Stromal cell of bone marrow (primary cell): ENCODE data around the gene PFN3.
A peak's percentile ranks its signal among the peaks of the same experiment; 100 is the strongest.

ENCODE experiments used
- DNase-seq: peaks from one replicate; pipeline ENCODE4 v3.0.0-alpha.2; 2012; ENCODE audit warnings: low read depth

Gene PFN3

DNA sequence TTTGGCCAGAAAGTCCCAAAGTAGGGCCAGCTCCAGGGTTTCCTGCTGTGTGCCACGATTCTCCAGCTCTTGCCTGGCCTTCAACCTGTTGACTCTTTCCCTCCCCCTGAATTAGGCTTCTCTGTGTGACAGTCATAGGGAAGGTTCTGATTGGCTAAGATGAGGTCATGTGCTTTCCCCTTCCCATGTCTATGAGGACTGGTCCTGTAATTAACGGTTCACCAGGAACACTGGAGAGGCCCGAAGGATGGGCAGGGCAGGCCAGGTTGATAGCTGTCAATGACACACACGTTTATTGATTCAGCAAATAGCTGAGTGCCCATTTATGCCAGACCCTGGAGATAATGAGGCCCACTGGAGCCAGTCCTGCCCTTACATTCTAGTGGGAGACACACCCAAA, 37.2 kb upstream of the PFN3 start:
- no peak for DNase-seq

DNA sequence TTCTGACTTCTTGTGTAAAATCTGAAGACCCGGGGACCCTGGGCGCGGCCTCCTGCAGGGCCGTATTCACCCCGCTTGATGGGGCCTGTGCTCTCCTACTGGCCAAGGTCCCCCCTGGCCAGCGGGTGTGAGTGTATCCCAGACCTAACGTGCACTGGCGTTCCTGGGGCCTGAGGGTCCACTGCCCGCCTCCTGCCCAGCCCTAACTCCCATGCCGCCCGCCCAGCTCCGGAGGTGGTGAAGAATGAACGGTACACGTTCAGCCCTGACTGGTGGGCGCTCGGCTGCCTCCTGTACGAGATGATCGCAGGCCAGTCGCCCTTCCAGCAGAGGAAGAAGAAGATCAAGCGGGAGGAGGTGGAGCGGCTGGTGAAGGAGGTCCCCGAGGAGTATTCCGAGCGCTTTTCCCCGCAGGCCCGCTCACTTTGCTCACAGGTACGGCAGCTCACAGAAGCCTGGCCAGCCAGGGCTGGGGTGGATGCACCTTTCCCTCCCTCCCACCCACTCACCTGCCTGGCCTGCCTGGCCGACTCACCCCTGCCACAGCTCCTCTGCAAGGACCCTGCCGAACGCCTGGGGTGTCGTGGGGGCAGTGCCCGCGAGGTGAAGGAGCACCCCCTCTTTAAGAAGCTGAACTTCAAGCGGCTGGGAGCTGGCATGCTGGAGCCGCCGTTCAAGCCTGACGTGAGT, 35.5 kb upstream of the PFN3 start:
- DNase-seq: no peak

DNA sequence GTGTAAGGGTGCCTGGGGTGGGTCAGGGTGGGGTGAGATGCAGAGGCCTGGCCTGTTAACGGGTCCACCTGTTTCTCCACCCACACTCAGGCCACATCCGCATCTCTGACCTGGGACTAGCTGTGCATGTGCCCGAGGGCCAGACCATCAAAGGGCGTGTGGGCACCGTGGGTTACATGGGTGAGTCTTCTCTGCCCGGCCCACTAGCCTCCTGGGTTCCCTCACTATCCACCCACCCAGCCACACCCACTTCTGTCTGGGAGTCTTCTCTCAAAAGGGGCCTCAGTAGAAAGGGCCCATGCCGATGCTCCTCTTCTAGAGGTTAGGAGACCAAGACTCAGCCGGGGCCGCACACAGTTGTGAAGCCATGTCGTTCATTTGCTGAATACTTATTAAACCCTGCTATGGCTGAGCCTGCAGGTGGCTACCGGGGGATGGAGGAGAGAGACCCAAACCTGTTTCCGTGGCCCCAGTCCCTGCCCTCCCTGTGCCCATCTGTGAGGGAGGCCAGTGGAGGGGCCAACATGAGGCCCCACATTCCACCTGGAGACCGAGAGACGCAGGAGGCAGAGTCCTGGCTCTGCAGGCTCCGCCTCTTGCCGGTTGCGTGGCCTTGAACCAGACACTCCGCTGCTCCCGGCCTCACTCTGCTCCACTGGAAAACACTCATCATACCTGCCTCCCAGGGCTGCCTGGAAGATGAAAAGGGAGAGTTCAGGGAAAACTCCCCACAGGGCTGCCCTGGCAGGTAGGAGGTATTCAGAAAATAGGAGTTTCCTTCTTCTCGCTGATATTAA, 34.7 kb upstream of the PFN3 start:
- no peak for DNase-seq

DNA sequence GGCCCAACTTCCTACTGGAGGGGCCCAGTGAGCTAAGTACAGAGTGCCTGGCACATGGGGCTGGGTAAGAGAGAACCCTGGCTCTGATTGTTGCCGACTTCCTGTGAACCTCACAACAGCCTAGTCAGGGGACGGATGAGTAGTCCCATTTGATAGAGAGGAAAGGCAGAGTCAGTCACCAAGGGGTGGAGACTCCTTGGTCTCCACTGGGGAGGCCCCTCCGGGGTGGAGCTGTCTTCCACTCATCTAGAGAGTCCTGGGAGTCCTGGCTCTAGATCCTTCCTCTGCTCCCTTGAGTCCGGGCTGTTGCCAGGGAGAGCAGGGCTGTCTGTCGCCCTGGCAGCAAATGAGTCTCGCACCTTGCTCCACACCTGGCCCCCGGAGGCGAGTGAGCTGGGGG, 34.0 kb upstream of the PFN3 start:
- no peak for DNase-seq

DNA sequence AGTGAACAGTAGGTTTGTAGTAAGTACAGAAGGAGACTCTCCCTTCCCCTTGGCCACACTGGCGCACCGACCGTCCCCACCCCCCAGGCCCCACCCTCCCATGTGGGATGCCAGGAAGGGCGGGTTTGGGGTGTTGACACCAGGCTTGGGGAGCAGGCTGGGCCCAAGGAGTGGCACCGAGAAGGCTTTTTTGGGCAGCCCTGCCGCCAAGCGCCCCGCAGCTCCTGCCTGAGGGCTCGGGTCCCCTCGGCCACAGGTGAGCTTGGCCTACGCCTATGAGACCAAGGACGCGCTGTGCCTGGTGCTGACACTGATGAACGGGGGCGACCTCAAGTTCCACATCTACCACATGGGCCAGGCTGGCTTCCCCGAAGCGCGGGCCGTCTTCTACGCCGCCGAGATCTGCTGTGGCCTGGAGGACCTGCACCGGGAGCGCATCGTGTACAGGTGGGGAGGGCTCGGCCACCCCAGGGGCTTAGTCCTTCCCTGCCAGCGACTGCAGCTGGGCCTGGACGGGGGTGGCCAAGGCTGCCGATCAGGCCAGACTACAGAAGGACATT, 33.3 kb upstream of the PFN3 start:
- no peak for DNase-seq

DNA sequence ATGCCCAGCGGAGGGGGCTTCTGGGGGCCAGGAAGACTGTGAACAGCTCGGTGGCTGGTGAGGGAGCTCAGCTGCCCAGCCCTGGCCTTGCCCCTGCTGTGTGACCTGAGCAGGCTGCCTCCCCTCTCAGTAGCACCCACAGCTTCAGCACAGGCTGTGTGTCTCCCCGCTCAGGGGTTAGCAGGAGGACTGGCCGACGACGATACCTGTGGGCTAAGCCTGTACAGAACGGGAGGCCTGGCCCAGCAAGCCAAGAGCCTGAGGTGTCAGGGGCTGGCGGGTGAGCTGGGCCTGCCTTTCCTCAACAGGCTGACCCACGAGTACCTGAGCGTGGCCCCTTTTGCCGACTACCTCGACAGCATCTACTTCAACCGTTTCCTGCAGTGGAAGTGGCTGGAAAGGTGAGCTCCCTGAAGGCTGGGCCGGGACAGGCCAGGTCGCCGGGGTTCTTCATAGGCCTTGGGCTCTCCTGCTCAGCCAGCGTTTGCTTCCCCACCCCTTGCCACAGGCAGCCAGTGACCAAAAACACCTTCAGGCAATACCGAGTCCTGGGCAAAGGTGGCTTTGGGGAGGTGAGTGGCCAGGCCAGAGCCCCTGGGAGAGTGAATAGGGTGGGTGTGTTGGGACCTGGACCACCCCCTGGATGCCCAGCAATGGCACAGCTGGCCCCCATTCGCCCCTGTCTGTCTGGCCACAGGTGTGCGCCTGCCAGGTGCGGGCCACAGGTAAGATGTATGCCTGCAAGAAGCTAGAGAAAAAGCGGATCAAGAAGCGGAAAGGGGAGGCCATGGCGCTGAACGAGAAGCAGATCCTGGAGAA, 32.6 kb upstream of the PFN3 start:
- no peak for DNase-seq

DNA sequence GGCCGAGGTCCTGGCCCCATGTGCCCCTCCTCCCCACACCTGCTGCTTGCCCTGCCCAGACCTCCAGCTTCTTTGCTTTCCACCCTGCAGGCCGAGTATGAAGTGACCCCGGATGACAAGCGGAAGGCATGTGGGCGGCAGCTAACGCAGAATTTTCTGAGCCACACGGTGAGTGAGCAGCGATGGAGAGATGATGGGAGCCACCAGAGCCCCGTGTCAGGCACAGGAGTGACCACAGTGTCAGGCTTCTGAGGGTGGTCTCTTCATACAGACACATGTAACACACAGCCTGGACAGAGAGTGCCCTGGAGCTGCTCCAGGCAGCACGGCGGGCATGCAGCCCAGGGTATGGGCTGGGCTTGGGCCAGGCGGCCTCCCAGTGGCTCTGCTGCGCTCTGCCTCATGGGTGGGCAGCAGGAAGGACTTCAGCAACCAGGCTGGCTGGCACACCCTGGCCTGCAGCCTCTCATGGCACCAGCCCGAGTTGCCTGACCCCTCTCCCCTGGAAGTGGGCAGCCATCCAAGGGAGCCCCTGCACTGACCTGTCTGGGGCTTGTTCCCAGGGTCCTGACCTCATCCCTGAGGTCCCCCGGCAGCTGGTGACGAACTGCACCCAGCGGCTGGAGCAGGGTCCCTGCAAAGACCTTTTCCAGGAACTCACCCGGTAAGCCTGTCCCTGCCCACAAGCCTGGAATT, 31.8 kb upstream of the PFN3 start:
- DNase-seq: no peak

DNA sequence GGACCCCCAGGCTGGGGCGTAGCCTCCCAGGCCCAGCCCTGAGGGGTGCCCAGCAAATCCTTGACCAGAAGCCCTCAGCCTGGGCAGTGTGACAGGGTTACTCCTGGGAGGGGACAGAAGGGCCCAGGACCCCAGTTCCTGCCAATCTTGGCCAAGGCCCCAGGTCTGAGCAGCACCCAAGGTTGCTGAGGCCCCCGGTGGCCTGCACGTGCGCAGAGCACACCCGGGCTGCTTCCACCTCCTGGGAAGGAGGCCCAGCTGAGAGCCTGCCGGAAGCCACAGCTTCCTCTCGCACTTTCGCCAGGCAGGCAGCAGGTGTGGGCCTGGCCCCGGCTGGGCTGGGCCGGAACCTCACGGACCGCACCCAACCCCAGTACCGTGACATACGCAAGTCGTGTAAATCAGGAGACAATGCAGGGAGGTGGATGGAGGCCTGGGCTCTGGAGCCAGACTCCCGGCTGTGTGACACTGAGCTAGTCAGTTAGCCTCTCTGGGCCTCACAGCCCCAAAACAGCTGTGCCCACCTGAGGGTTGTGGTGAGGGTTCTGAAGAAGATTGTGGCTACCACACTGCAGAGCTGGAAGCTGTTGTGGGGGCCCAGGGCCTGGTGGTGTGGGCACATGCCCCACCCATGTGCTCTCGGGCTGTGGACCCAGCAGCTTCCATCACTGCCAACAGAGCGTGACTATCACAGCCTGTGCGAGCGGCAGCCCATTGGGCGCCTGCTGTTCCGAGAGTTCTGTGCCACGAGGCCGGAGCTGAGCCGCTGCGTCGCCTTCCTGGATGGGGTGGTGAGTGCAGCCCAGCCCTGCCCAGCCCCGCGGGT, 31.1 kb upstream of the PFN3 start:
- DNase-seq: no peak

DNA sequence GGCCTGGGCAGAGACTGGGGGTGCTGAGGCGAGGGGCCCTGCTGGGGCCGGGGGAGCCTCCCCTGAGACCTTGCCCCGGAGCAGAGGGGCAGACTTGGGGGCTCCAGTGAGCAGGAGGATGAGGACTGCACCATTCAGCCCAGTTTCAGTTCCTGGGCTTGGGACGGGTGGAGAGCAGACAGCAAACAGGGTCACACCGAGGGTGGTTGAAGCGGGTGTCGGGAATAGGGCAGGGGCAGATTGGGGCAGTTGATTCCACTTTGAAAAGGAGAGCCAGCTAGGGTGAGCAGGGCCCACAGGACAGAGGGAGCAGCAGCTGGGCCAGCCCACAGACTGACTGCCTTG, 30.5 kb upstream of the PFN3 start:
- DNase-seq: no peak

DNA sequence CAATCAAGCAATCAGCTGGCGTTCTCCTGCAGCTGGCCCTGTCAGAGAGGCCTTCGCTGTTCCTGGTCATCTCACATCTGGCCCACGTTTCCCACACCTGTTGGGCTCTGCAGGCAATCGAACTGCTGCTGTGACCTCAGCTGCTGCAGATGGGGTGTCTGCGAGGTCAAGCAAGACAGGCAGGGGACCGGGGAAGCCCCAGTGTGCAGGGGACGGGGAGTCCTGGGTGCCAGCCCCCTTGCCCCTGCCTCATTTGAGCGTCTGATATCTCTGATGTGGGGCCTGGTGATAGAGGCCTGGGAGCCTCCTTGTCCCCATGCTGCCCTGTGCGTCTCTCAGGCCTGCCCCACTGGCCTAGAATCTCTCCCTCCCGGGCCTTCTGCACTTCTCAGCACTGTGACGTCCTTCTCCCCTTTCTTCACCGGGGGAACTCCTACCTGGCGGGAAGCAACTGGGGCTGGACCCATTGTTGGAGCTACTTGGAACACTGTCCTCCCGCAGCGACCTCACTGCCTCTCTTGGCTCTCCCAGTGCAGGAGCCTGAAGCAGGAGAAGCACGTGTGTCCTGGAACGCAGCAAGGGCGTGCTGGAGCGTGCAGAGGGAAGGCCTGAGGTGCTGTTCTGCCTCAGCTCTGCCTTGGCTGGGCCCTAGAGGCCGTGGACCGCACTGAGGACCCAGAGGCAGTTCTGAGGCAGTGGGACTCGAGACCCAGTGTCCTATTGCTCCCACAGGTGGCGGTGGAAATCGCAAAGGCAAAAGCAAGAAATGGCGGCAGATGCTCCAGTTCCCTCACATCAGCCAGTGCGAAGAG, 29.9 kb upstream of the PFN3 start:
- no peak for DNase-seq

DNA sequence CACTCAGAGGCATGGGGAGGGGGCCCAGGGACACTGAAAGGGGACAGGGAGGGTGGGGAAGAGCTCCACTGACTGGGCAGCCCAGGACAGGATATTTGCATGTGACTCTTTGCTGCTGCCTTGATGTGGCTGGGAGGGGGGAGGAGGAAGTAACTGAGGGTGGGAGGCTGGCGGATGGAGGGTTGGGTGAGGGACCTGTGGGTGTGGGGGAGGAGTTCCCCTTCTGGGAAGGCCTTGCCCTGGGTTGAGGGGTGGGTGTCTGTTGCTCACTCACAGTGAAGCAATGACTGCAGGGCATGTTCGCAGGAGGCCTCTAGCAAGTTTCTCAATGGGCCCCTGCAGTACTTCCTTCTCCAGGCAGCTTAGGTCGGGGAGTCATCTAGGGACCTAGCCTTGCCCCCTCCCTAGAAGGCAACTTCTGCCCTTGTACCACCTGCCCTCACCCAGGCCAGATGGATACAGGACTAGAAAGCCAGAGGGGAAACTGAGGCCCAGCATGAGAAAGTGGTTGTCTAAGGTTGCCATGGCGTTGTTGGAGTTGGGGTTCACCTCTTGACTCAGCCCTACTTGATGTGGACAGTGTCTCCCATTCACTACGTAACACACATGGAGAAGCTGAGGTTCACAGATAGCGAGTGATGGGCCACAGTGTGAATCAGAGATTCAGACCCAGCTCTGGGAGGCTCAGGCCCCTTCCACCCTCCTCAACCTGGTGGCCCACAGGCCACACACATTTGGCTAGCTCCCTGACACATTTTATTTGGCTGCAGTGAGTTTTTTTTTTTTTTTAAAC, 29.0 kb upstream of the PFN3 start:
- no peak for DNase-seq

DNA sequence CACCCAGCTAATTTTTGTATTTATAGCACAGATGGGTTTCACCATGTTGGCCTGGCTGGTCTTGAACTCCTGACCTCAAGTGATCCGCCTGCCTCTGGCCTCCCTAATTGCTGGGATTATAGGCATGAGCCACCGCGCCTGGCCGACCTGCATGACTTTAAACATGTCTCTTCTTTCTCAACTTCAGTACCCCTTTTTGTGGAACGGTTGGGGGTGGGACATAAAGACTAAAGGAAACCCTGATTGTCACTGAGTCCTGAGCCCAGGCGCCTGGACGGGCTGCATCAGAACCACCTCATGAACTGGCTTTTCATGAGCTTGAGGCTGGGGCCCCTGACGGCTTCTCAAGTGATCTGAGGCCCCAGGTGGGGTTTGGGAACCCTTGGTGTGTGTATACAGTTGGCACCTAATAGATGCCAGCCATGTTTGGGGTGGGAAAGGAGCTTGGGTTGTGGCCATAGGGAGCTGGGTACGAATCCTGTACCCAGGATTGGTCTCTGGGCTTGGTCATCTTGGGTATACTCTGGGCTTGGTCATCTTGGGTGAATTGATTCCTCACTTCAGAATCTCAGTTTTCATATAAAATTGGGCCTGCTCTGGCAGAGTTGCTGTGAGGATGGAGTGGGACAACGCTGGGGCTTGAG, 28.2 kb upstream of the PFN3 start:
- DNase-seq: no peak

DNA sequence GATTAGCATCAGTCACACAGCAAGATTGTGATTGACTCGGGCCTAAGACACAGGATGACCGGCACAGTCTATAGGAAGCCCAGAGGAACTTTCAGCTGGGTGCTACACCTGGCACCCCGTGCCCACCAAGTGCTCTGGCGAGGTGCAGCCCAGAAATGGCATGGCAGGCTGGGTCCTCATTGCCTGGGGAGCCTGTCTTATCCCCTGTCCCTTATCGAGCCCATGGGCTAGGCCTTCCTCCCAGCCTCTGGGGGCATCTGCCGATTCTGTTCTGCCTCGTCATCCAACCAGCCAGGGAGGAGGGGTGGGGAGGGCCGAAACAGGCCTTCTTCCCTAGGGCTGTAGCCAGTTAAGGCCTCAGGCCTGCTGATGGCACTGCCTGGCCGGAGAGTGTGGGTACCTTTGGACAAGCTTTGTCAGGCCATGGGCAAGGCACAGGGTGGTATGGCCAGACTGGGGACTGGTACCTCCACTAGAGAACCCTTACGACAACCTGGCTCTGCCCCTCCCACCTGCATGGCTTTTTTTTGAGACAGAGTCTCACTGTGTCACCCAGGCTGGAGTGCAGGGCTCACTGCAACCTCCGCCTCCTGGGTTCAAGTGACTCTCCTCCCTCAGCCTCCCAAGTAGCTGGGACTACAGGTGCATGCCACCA, 27.6 kb upstream of the PFN3 start:
- no peak for DNase-seq

DNA sequence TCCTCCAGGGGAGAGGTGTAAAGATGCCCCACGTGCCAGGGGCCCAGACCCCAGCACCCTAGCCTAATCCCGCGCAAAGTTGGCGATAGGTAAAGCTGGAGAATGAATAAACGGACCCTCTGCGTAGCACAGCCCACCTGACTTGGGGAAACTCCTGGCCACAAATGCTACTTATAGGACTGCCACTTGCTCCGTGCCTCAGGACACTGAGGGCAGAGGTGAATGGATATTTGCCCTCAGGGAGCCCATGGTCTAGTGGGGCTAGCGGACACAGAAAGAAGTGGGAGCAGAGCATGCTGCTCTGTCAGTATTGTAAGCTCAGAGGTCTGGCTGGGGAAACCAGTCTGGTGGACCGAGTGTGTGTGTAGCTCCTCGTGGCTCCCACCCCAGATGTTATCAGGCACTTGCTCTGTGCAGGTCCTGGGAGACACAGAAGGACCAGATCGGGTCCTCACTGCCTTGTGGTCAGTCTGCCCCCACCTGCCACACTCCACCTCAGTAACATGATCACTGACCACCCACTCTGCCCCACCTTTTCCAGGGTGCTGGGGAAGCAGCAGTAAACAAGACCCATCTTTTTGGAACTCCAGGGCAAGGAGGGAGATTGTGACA, 26.9 kb upstream of the PFN3 start:
- no peak for DNase-seq

DNA sequence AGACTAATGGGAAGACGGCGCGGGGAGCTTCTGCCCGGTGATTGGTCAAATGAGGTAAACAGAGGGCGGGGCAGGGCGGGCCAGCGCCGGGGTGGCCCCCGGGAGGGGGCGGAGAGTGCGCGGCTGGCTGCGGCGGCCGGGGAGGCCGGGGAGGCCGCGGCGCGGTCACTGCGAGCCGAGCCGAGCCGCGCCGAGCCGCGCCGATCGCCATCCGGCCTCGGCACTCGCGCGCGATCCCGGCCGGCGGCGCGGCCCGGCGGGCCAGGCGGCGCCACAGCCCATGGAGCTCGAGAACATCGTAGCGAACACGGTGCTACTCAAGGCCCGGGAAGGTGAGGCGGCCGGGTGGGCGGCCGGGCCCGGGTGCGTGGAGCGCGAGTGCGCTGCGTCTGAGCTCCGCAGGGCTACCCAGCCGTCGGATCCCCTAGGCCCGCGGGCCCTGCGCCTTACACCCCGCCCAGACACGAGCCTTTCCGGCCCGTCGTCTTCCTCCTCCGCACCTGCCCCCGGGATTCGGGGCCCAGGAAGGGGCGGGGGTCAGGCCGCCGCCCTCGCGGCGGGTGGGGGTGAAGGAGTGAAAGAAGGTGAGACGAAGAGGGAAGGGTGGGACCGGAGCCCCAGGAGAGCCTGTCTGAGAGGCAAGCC, 26.2 kb upstream of the PFN3 start, which contains the start of gene GRK6:
Gene GRK6 (plus strand): TSS at position 111 of the 645 bp plus-strand sequence. CDS start 170 bp downstream, at position 281.
- no peak for DNase-seq

DNA sequence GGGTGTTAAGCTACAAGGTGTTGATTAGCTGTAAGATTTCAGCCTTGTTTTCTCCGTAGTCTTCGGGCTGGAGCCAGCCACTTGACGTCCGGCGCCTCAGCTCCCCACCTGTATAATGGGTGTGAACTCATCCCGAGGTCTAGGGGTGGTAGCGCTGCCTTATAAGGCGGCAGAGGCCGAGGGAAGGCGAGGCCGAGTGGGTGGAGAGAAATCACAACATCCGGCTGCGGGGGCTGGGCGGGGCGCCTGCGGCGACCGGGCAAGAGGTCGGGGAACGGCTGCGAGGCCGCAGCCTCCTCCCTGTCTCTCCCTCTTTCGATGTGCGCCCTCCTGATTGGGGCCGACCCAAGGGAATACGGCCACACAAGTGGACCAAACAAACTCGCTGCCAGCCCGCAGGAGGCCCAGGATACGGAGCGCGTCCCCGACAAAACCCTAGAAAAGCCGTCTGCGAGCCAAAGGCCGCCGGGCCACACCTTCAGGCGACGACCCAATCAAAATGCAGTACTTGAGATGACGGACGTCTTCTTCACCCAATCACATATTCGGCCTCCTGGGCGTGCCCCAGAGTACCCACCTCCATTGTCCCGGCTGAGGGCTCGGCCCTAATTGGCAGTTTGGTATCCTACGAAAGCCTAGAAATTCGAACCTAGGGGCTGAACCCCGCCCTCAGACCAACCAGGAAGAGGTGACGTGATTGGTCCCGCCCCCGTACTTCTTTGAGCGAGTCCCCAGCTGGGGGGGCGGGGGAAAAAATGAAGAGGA, 25.5 kb upstream of the PFN3 start:
- DNase-seq: peak; percentile 100
